Measurements from ENCODE around the gene PSTPIP2.

- TF ChIP-seq CTCF (IDR thresholded peaks at IDR 0.05) (no peak), POLR2A (IDR thresholded peaks at IDR 0.05) (peak; percentile 33)
Measured at GRCh38 chr18:46051731-46052461, 20.2 kb downstream of the PSTPIP2 start.

Data from right lobe of liver (tissue), 4 donors.